Measurements from ENCODE around the gene FRY.

GRCh38 chr13:32150794-32151193 lies 119.2 kb downstream of the FRY start:
- TF ChIP-seq CTCF (IDR thresholded peaks at IDR 0.05; ENCODE audit: low read depth, low read length) (no peak), EZH2phosphoT487 (IDR thresholded peaks at IDR 0.05; ENCODE audit: low read depth) (no peak)
